SH-SY5Y (cell line): ENCODE data around the gene MORC2.

Source experiments
- GATA2 ChIP-seq: IDR thresholded peaks from 2 replicates; pipeline ENCODE4 v1.6.1; 2011; ENCODE audit warnings: mild to moderate bottlenecking, low read depth, low read length
- GATA3 ChIP-seq: IDR thresholded peaks from 2 replicates; pipeline ENCODE4 v1.6.1; 2011; ENCODE audit warnings: low read depth, mild to moderate bottlenecking, low read length, moderate library complexity

DNA sequence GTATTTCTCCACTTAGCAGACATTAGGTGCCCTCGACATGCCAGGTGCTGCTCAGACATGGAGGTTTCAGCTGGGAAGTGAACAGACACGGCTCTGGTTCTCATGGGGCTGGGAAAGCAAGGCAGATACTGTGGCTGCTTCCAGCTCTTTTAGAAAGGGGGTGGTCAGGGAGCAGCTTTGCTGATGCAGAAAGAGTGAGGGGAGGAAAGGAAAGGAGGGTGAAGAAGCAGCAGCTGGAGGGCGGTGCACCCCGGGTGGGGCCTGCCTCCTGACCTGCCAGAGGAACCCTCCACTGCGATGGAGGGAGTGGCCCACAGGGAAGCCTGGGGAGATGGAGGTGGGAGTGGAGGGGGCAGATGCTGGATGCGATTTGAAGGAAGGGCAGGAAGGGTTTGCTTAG is 76.8 kb downstream of the MORC2 start:
- no peak for TF ChIP-seq GATA2
- TF ChIP-seq GATA3: no peak
